Left ventricle myocardium inferior (tissue), 1 donor: Measurements from ENCODE around the gene CCAR1. TPM values are rescaled to one million over a fixed set of nuclear protein-coding genes. Genes with fewer than 3 reads are reported as not detected.
"Not testable (repeated sequence)": the region's sequence is repeated elsewhere in the genome, so short reads cannot be mapped to it uniquely, and the experiment has no call there.

Experiments
- DNase-seq: peaks from one replicate; pipeline ENCODE4 v3.0.0-alpha.2; 2020
- H3K27ac ChIP-seq: fragments of 200-600 bp; replicated peaks from 2 replicates; pipeline ENCODE4 v1.8.0; 2021
- H3K27me3 ChIP-seq: fragments of 200-600 bp; 2 replicates; pipeline ENCODE4 v1.8.0; 2021; ENCODE audit warnings: low read depth
- H3K36me3 ChIP-seq: fragments of 200-600 bp; 2 replicates; pipeline ENCODE4 v1.8.0; 2021
- H3K4me1 ChIP-seq: fragments of 200-600 bp; 2 replicates; pipeline ENCODE4 v1.8.0; 2021
- H3K4me3 ChIP-seq: fragments of 200-600 bp; 2 replicates; pipeline ENCODE4 v1.8.0; 2021; ENCODE audit warnings: mild to moderate bottlenecking, moderate library complexity
- H3K9me3 ChIP-seq: fragments of 200-600 bp; replicated peaks from 2 replicates; pipeline ENCODE4 v1.8.0; 2021
- CTCF ChIP-seq: fragments of 200-600 bp; IDR thresholded peaks from 2 replicates; pipeline ENCODE4 v1.8.0; 2021; ENCODE audit warnings: antibody characterized with exemption, mild to moderate bottlenecking, borderline replicate concordance
- intact Hi-C: fragments of 100-400 bp; cut with micrococcal nuclease; formaldehyde crosslinking; loops from one replicate; pipeline ENCODE4 v1.11.0; 2022
- total RNA-seq: library from RNA; stranded (reverse); fragmentation: NEBNext Ultra II Directional; extraction: Animal tissue kit (Norgen Biotek cat#: 25700); gene quantifications from one replicate; pipeline ENCODE4 v1.2.1, GENCODE V29; 2021
- donor health status: DM: no; HTN: yes; CAD: no; lungs with severe emphysema.

CCAR1 gene
- total RNA-seq, 1 donor from 2014 or later: 27.5 TPM

DNA sequence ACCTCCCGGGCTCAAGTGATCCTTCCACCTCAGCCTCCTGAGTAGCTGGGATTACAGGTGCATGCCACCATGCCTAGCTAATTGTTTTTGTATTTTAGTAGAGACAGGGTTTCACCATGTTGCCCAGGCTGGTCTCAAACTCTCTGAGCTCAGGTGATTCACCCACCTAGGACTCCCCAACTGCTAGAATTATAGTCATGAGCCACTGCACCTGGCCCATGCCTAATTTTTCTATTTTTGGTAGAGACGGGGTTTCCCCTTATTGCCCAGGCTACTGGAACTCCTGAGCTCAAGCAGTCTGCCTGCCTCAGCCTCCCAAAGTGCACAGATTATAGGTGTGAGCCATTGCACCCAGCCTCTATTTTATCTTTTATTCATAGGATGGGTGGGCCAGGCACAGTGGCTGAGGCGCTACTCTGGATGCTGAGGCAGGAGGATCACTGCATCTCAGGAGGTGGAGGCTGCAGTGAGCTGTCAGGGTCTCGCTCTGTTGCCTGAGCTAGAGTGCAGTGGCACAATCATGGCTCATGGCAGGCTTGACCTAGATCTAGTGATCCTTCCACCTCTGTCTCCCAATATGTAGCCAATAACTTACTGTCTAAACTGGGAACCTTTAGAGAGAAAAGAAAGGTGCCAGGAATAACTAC, 75.0 kb downstream of the CCAR1 start:
- intact Hi-C loops: loop anchor here (10.0 kb wide), 1 partner anchor 99 kb away; no protein-coding TSS in a partner anchor
- Histone ChIP-seq H3K27me3 (no peaks in the 10 kb centered on the region), H3K9me3 (no peaks in the 10 kb centered on the region), H3K27ac (no peak overlapping the region), H3K4me3 (no peak overlapping the region), H3K4me1 (no peaks in the 10 kb centered on the region), H3K36me3 (peaks cover 57% of the 10 kb centered on the region)
- TF ChIP-seq CTCF: no peak
- DNase-seq: no peak

DNA sequence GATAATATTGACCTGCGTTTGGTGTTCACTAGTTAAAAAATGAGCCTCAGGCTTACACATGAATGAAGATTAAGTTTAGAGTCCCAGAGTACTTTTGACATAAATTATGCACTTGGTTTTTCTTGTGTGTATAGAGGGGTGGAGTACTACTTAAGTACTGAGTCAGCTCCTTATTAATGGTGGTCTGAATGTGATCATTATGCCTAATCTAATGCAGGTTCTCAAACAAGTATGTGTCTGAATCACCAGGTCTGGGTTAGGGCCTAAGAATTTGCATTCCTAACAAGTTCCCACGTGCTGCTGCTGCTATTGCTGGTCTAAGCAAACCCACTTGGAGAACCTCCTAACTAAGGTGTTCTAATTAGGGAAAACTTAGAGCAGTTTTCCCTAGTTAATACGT, 75.6 kb downstream of the CCAR1 start:
- H3K36me3 ChIP-seq: peaks cover 51% of the 10 kb centered on the region
- H3K27ac ChIP-seq: no peak overlapping the region
- H3K4me3 ChIP-seq: no peak overlapping the region
- H3K4me1 ChIP-seq: no peaks in the 10 kb centered on the region
- H3K9me3 ChIP-seq: no peaks in the 10 kb centered on the region
- no peak for DNase-seq
- no peak for TF ChIP-seq CTCF
- no peaks in the 10 kb centered on the region for H3K27me3 ChIP-seq
- intact Hi-C loops: loop anchor here (10.0 kb wide), 1 partner anchor 98 kb away; no protein-coding TSS in a partner anchor

- no peak for DNase-seq
- H3K4me3 ChIP-seq: no peak overlapping the region
- H3K36me3 ChIP-seq: peaks cover 18% of the 10 kb centered on the region
- no peaks in the 10 kb centered on the region for H3K9me3 ChIP-seq
- no peak overlapping the region for H3K27ac ChIP-seq
- H3K27me3 ChIP-seq: no peaks in the 10 kb centered on the region
- H3K4me1 ChIP-seq: no peaks in the 10 kb centered on the region
- no peak for TF ChIP-seq CTCF
- intact Hi-C loops: no loop called here
These were observed 79.2 kb downstream of the CCAR1 start for GRCh38 chr10:68800211-68800610.

DNA sequence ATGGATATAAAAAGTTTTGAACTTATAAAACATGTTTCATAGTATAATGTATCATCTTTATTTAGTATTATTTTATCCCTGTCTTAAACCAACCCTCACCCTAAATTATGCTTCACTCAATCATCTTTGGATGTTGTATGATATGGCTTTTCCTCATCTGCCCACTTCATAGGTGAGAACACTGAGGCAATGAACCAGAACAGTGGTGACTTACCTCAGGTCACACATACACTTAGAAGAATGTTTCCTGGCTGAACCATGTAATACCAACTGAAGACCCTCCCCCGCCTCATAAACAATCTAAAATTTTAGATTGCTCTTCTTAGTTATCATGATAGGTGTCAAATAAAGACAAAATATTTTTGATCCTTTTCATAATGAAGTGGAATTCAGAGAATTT, 83.7 kb downstream of the CCAR1 start:
- Histone ChIP-seq H3K36me3 (no peaks in the 10 kb centered on the region), H3K4me3 (no peak overlapping the region), H3K27ac (no peak overlapping the region), H3K27me3 (no peaks in the 10 kb centered on the region), H3K9me3 (no peaks in the 10 kb centered on the region), H3K4me1 (no peaks in the 10 kb centered on the region)
- no peak for TF ChIP-seq CTCF
- DNase-seq: no peak
- intact Hi-C loops: no loop called here

DNA sequence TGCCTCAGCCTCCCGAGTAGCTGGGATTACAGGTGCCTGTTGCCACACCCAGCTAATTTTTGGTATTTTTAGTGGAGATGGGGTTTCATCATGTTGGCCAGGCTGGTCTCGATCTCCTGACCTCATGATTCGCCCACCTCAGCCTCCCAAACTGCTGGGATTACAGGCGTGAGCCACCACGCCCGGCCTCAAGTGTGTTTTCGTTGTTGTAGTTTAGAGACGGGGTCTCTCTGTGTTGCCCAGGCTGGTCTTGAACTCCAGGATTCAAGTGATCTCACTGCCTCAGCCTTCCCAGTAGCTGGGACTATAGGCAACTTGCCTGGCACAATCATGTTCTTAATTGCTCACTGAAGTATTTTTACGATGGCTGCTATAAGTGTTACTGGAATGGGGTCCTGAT, 89.8 kb downstream of the CCAR1 start:
- H3K36me3 ChIP-seq, H3K4me1 ChIP-seq, H3K27ac ChIP-seq, H3K9me3 ChIP-seq, intact Hi-C loops, H3K4me3 ChIP-seq, H3K27me3 ChIP-seq, DNase-seq: not testable (repeated sequence)

DNA sequence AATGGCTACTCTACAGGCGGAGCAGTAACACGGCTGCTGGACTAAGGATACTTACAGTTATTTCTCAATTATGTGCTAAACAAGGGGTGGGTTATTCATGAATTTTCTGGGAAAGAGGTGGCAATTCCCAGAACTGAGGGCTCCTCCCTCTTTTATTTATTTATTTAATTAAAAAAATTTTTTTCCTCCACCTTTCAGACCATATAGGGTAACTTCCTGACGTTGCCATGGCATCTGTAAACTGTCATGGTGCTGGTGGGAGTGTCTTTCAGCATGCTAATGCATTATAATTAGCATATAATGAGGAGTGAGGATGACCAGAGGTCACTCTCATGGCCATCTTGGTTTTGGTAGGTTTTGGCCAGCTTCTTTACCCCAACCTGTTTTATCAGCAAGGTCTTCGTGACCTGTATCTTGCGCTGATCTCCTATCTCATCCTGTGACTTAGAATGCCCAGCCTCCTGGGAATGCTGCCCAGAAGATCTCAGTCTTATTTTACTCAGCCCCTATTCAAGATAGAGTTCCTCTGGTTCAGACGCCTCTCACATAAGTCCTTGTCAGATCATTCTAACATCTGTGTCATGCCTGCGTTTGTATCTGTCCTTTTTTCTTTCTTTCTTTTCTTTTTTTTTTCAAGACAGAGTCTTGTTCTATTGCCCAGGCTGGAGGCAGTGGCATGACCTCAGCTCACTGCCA, 90.4 kb downstream of the CCAR1 start:
- no peak for DNase-seq

More for the DNA sequence above, 90.4 kb downstream of the CCAR1 start:
- TF ChIP-seq CTCF: no peak
- no peaks in the 10 kb centered on the region for H3K9me3 ChIP-seq
- H3K27me3 ChIP-seq: no peaks in the 10 kb centered on the region
- no peak overlapping the region for H3K27ac ChIP-seq
- no peaks in the 10 kb centered on the region for H3K36me3 ChIP-seq
- no peaks in the 10 kb centered on the region for H3K4me1 ChIP-seq
- H3K4me3 ChIP-seq: no peak overlapping the region
- intact Hi-C loops: no loop called here
